A673 (cell line): Measurements from ENCODE around the gene ZKSCAN4. TPM values are rescaled to one million over a fixed set of nuclear protein-coding genes. Genes with fewer than 3 reads are reported as not detected.
A peak's percentile ranks its signal among the peaks of the same experiment; 100 is the strongest.

Experiments used
- BruUV-seq: library from RNA; stranded (reverse); fragments of 400-500 nt; replicated peaks from 2 replicates; lab custom pipeline; 2021; lab: Mats Ljungman, UMichigan
- CTCF ChIA-PET: fragments of 300-600 bp; sonication (Branson Sonifier 250); formaldehyde crosslinking; loops from one replicate; lab custom pipeline; 2022; ENCODE audit warnings: antibody characterized with exemption; lab: Charles Lee
- POLR2A ChIA-PET: fragments of 300-600 bp; sonication (Branson Sonifier 250); formaldehyde crosslinking; loops from one replicate; lab custom pipeline; 2022; ENCODE audit warnings: antibody characterized with exemption; ENCODE audit not compliant: low non-redundant PET; lab: Charles Lee
- DNase-seq: peaks from one replicate; pipeline ENCODE4 v3.0.0-alpha.2; 2015; ENCODE audit warnings: low spot score
- H3K27ac ChIP-seq: fragments of 200-600 bp; sonication (generic); 2 replicates; pipeline ENCODE4 v1.5.1; 2016; ENCODE audit warnings: mixed run types, low read depth, mild to moderate bottlenecking, mixed read lengths, antibody characterized with exemption, low read length; ENCODE audit not compliant: poor library complexity, severe bottlenecking
- H3K27me3 ChIP-seq: fragments of 200-600 bp; sonication (generic); replicated peaks from 2 replicates; pipeline ENCODE4 v1.6.1; 2017; ENCODE audit warnings: mixed run types, low read depth, mild to moderate bottlenecking, mixed read lengths, antibody characterized with exemption, low read length; ENCODE audit not compliant: insufficient read depth, poor library complexity
- H3K36me3 ChIP-seq: fragments of 200-600 bp; sonication (generic); 2 replicates; pipeline ENCODE4 v1.6.1; 2016; ENCODE audit warnings: mixed run types, mild to moderate bottlenecking, mixed read lengths, antibody characterized with exemption, low read length; ENCODE audit not compliant: insufficient read depth, poor library complexity, severe bottlenecking
- H3K4me1 ChIP-seq: fragments of 200-600 bp; sonication (generic); 2 replicates; pipeline ENCODE4 v1.6.1; 2017; ENCODE audit warnings: mixed run types, mild to moderate bottlenecking, mixed read lengths, antibody characterized with exemption, low read length; ENCODE audit not compliant: insufficient read depth, poor library complexity, severe bottlenecking
- H3K4me3 ChIP-seq: fragments of 200-600 bp; sonication (generic); 2 replicates; pipeline ENCODE4 v1.5.1; 2016; ENCODE audit warnings: low read depth, mixed run types, mild to moderate bottlenecking, mixed read lengths, low read length; ENCODE audit not compliant: poor library complexity, severe bottlenecking
- H3K9me3 ChIP-seq: fragments of 200-600 bp; sonication (generic); 2 replicates; pipeline ENCODE4 v1.6.1; 2016; ENCODE audit warnings: mixed run types, low read depth, mild to moderate bottlenecking, mixed read lengths, antibody characterized with exemption, low read length; ENCODE audit not compliant: poor library complexity, severe bottlenecking
- EZH2 ChIP-seq: fragments of 200-600 bp; sonication (generic); IDR thresholded peaks from 2 replicates; pipeline ENCODE4 v1.6.1; 2017; ENCODE audit warnings: borderline replicate concordance, low read depth, mild to moderate bottlenecking, mixed read lengths, antibody characterized with exemption, low read length; ENCODE audit not compliant: poor library complexity, severe bottlenecking
- intact Hi-C: fragments of 100-400 bp; cut with micrococcal nuclease; formaldehyde crosslinking; loops from one replicate; pipeline ENCODE4 v1.10.0; 2022; ENCODE audit not compliant: unreplicated experiment
- total RNA-seq: library from RNA; stranded (reverse); gene quantifications from 2 replicates; pipeline ENCODE4 v1.2.3, GENCODE V29; 2021
- TF ChIP-seq, protein P1 (sequence below): fragments of 300-800, 200-600 bp; sonication (generic); conservative IDR thresholded peaks from 2 replicates; pipeline ENCODE4 v1.5.1; 2017; ENCODE audit warnings: low read depth, mild to moderate bottlenecking, antibody characterized with exemption, low read length, moderate library complexity, mixed read lengths

Gene ZKSCAN4
- total RNA-seq, 1 experiment from 2014 or later, result 6.4 TPM

- intact Hi-C loops, result no loop called here
- no peak for TF ChIP-seq EZH2
- TF ChIP-seq, protein P1, sequence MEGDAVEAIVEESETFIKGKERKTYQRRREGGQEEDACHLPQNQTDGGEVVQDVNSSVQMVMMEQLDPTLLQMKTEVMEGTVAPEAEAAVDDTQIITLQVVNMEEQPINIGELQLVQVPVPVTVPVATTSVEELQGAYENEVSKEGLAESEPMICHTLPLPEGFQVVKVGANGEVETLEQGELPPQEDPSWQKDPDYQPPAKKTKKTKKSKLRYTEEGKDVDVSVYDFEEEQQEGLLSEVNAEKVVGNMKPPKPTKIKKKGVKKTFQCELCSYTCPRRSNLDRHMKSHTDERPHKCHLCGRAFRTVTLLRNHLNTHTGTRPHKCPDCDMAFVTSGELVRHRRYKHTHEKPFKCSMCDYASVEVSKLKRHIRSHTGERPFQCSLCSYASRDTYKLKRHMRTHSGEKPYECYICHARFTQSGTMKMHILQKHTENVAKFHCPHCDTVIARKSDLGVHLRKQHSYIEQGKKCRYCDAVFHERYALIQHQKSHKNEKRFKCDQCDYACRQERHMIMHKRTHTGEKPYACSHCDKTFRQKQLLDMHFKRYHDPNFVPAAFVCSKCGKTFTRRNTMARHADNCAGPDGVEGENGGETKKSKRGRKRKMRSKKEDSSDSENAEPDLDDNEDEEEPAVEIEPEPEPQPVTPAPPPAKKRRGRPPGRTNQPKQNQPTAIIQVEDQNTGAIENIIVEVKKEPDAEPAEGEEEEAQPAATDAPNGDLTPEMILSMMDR, result no peak
- DNase-seq, result peak; percentile 57
- Histone ChIP-seq H3K27ac (peak overlapping the region; percentile 29), H3K9me3 (no peaks in the 10 kb centered on the region), H3K4me3 (no peak overlapping the region), H3K27me3 (no peaks in the 10 kb centered on the region), H3K36me3 (peaks cover 24% of the 10 kb centered on the region), H3K4me1 (peaks cover 11% of the 10 kb centered on the region)
- POLR2A ChIA-PET, result interaction anchor here (1.0 kb wide), 1 partner anchor 17 kb away, joined by 5 read pairs; the partner anchor contains the start of gene ZKSCAN4
- no TSS peak for BruUV-seq
- CTCF ChIA-PET, result no interaction called here
Measured at GRCh38 chr6:28269492-28269891, 17.4 kb upstream of the ZKSCAN4 start.

GRCh38 chr6:28267695-28268059, 15.6 kb upstream of the ZKSCAN4 start:
- H3K27ac ChIP-seq, result peak overlapping the region; percentile 79

GRCh38 chr6:28266962-28267694, 15.1 kb upstream of the ZKSCAN4 start, which contains the start of gene ZSCAN26:
TSS of gene ZSCAN26 (plus strand) at chr6:28267143. CDS start at chr6:28271920, 4,777 bp downstream.
- CTCF ChIA-PET, result no interaction called here
- BruUV-seq, result no TSS peak
- DNase-seq, result peak; percentile 93
- intact Hi-C loops, result loop anchor here (2.0 kb wide), 2 partner anchors 14 to 82 kb away; partner anchors contain the start of genes ZKSCAN3 and ZKSCAN4
- Histone ChIP-seq H3K27ac (peak within 1 kb of the TSS; percentile 79), H3K27me3 (no peaks in the 10 kb centered on the region), H3K4me1 (peaks cover 11% of the 10 kb centered on the region), H3K9me3 (no peaks in the 10 kb centered on the region), H3K4me3 (peak within 1 kb of the TSS; percentile 69), H3K36me3 (peaks cover under 1% of the 10 kb centered on the region)
- POLR2A ChIA-PET, result no interaction called here
- TF ChIP-seq, protein P1, result no peak
- TF ChIP-seq EZH2, result no peak

More at GRCh38 chr6:28267695-28268059, 15.6 kb upstream of the ZKSCAN4 start:
- ChIA-PET CTCF (no interaction called here), POLR2A (no interaction called here)
- Histone ChIP-seq H3K4me3 (peak overlapping the region; percentile 69), H3K36me3 (peaks cover 6% of the 10 kb centered on the region), H3K9me3 (no peaks in the 10 kb centered on the region), H3K4me1 (peaks cover 11% of the 10 kb centered on the region), H3K27me3 (no peaks in the 10 kb centered on the region)
- BruUV-seq, result TSS peak; percentile 73
- intact Hi-C loops, result loop anchor here (2.0 kb wide), 2 partner anchors 15 to 81 kb away; partner anchors contain the start of genes ZKSCAN3 and ZKSCAN4
- no peak for DNase-seq
- TF ChIP-seq, protein P1, result no peak
- no peak for TF ChIP-seq EZH2
